Peyer's patch (tissue), 4 donors: ENCODE data around the gene DNMBP. TPM values are rescaled to one million over a fixed set of nuclear protein-coding genes. Genes with fewer than 3 reads are reported as not detected.
"Not testable (repeated sequence)": the region's sequence is repeated elsewhere in the genome, so short reads cannot be mapped to it uniquely, and the experiment has no call there.

ENCODE experiments used
- DNase-seq, 3 donors: peaks; one replicate each; pipeline ENCODE4 v3.0.0-alpha.2; 2017 to 2019
- H3K27ac ChIP-seq, 4 donors: fragments of 200-600 bp; sonication (generic); one replicate each; pipeline ENCODE4 v1.5.1; 2016 to 2019
- H3K27me3 ChIP-seq, 2 donors: fragments of 200-600 bp; sonication (generic); one replicate each; pipeline ENCODE4 v1.5.1; 2019
- H3K36me3 ChIP-seq, 3 donors: fragments of 200-600 bp; sonication (generic); one replicate each; pipeline ENCODE4 v1.5.1; 2016 to 2019
- H3K4me1 ChIP-seq, 4 donors: fragments of 200-600 bp; sonication (generic); one replicate each; pipeline ENCODE4 v1.5.1; 2016 to 2019
- H3K4me3 ChIP-seq, 4 donors: fragments of 200-600 bp; sonication (generic); 1 replicate in 3 of 4; 2 replicates in 1 of 4; pipeline ENCODE4 v1.5.1; 2016 to 2019; ENCODE audit warnings: mild to moderate bottlenecking in 1 of 4
- H3K9me3 ChIP-seq, 4 donors: fragments of 200-600 bp; sonication (generic); one replicate each; pipeline ENCODE4 v1.5.1; 2016 to 2019; ENCODE audit warnings: mild to moderate bottlenecking in 1 of 4
- CTCF ChIP-seq, 6 experiments: fragments of 450-650 bp in 4 of 6; fragments of 200-600 bp in 2 of 6; sonication (generic) in 1 of 6; IDR thresholded peaks; one replicate each; pipeline ENCODE4 v1.5.1; 2017 to 2019; ENCODE audit warnings: antibody characterized with exemption in 6 of 6, mild to moderate bottlenecking in 3 of 6, moderate library complexity in 1 of 6
- POLR2A ChIP-seq, 2 donors: fragments of 450-650 bp; IDR thresholded peaks; one replicate each; pipeline ENCODE4 v1.5.1; 2017; ENCODE audit warnings: antibody characterized with exemption in 2 of 2, mild to moderate bottlenecking in 2 of 2, moderate library complexity in 2 of 2
- total RNA-seq, 4 donors: library from RNA; depleted of rRNA; stranded (reverse); fragments of >200 nt; gene quantifications; one replicate each; pipeline ENCODE4 v1.1.0, GENCODE V29; 2016

The DNMBP gene
- total RNA-seq, 4 donors from 2014 or later: 53.6 to 96.0 (median 69.6) TPM

GRCh38 chr10:99965700-99966099, 44.0 kb downstream of the DNMBP start:
- no peaks in the 10 kb centered on the region for H3K27me3 ChIP-seq
- TF ChIP-seq CTCF (IDR thresholded peaks at IDR 0.05) (no peak), POLR2A (IDR thresholded peaks at IDR 0.05) (no peak)
- no peak overlapping the region for H3K27ac ChIP-seq
- no peaks in the 10 kb centered on the region for H3K9me3 ChIP-seq
- H3K4me1 ChIP-seq: no peaks in the 10 kb centered on the region
- H3K4me3 ChIP-seq: no peak overlapping the region
- DNase-seq: no peak
- peaks cover 0 to 21% (median 0%) of the 10 kb centered on the region in 3 donors for H3K36me3 ChIP-seq

DNA sequence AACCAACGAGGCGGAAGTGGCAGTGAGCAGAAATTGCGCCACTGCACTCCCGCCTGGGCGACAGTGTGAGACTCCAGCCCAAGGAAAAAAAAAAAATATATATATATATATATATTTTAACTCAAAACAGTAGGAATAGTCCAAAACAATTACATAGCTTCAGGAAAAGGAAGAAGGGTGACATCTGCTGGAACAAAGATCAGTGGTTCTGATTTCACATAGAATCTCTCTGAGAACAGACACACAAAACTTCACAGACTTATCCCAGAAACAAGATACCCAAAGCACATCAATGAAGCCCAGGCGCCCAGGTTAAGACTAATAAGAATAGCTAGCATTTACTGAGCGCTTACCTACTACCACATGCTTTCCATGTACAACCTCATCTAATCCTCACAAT, 45.0 kb downstream of the DNMBP start:
- TF ChIP-seq POLR2A (IDR thresholded peaks at IDR 0.05) (no peak), CTCF (IDR thresholded peaks at IDR 0.05) (peak in 2 of 6 experiments; percentile 16 to 24)
- Histone ChIP-seq H3K27ac (no peak overlapping the region), H3K4me3 (no peak overlapping the region), H3K4me1 (no peaks in the 10 kb centered on the region), H3K9me3 (no peaks in the 10 kb centered on the region), H3K36me3 (peaks cover 0 to 21% (median 0%) of the 10 kb centered on the region in 3 donors), H3K27me3 (no peaks in the 10 kb centered on the region)
- no peak for DNase-seq

GRCh38 chr10:99963467-99964165, 46.1 kb downstream of the DNMBP start:
- not testable (repeated sequence) for H3K9me3 ChIP-seq, H3K4me3 ChIP-seq, H3K27ac ChIP-seq, H3K4me1 ChIP-seq, DNase-seq, H3K27me3 ChIP-seq
- H3K36me3 ChIP-seq: peaks cover 0 to 10% (median 0%) of the 10 kb centered on the region in 3 donors

DNA sequence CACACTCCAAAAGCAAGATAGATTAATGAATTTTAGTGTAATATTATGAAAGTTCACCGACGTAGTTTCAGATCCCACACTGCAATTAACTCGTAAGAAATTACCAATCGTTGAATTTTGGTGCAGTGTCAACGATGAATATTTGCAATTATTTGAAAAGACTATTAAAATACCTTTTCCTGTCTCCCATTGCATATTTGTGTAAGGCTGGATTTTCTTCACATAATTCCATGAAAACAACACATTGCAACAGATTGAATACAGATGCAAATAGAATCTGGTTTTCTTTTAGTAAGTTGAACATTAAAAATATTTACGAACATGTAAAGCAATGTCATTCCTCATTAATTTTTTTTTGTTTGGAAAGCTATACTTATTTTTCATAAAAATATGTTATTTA, 50.9 kb downstream of the DNMBP start:
- TF ChIP-seq CTCF (IDR thresholded peaks at IDR 0.05) (no peak), POLR2A (IDR thresholded peaks at IDR 0.05) (no peak)
- DNase-seq: no peak
- no peaks in the 10 kb centered on the region for H3K4me1 ChIP-seq
- H3K36me3 ChIP-seq: peaks cover 0 to 29% (median 0%) of the 10 kb centered on the region in 3 donors
- no peak overlapping the region for H3K4me3 ChIP-seq
- no peak overlapping the region for H3K27ac ChIP-seq
- no peaks in the 10 kb centered on the region for H3K27me3 ChIP-seq
- no peaks in the 10 kb centered on the region for H3K9me3 ChIP-seq

DNA sequence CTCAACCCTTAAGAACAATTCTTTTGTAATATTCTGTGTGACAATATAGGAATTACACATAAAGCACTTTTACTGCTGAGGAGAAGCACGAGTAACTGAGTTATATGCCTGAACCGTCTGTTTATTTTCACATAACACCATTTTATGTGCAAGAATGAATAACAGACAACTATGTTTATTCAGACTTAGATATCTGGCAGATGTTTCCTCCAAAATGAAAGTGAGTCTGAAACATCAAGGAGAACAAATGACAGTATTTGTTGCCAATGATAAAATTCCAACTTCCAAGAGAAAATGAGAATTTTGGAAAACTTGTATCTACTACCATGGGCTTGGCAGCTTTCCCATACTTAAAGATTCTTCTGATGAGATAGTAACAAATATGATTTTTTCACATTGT, 51.4 kb downstream of the DNMBP start:
- H3K27ac ChIP-seq: no peak overlapping the region
- no peaks in the 10 kb centered on the region for H3K9me3 ChIP-seq
- no peaks in the 10 kb centered on the region for H3K4me1 ChIP-seq
- DNase-seq: no peak
- H3K27me3 ChIP-seq: no peaks in the 10 kb centered on the region
- no peak overlapping the region for H3K4me3 ChIP-seq
- peaks cover 0 to 29% (median 0%) of the 10 kb centered on the region in 3 donors for H3K36me3 ChIP-seq
- TF ChIP-seq CTCF (IDR thresholded peaks at IDR 0.05) (no peak), POLR2A (IDR thresholded peaks at IDR 0.05) (no peak)

- DNase-seq, H3K4me1 ChIP-seq, H3K27me3 ChIP-seq, H3K27ac ChIP-seq, H3K4me3 ChIP-seq, H3K9me3 ChIP-seq: not testable (repeated sequence)
- H3K36me3 ChIP-seq: peaks cover 0 to 43% (median 0%) of the 10 kb centered on the region in 3 donors
These were observed 56.2 kb downstream of the DNMBP start for GRCh38 chr10:99953510-99953909.

GRCh38 chr10:99952799-99953198, 56.9 kb downstream of the DNMBP start:
- TF ChIP-seq CTCF (IDR thresholded peaks at IDR 0.05): no peak
- TF ChIP-seq POLR2A (IDR thresholded peaks at IDR 0.05): no peak
- Histone ChIP-seq H3K4me3 (no peak overlapping the region), H3K36me3 (peaks cover 0 to 43% (median 0%) of the 10 kb centered on the region in 3 donors), H3K27ac (no peak overlapping the region), H3K4me1 (no peaks in the 10 kb centered on the region), H3K9me3 (peaks cover 0 to 9% (median 0%) of the 10 kb centered on the region in 4 donors), H3K27me3 (no peaks in the 10 kb centered on the region)
- no peak for DNase-seq

DNA sequence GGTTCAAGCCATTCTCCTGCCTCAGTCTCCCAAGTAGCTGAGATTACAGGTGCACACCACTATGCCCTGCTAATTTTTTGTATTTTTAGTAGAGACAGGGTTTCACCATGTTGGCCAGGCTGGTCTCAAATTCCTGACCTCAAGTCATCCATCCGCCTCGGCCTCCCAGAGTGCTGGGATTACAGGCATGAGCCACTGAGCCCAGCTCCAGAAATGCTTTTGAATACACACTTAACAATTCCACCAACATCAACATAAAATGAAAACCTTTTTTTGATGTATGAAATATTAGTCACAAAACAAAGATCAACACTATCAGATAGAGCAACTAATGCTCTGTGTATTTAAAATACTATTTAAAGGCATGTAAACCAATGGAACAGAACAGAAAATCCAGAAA, 63.7 kb downstream of the DNMBP start:
- H3K36me3 ChIP-seq, H3K27me3 ChIP-seq, H3K4me3 ChIP-seq, DNase-seq, H3K4me1 ChIP-seq, H3K9me3 ChIP-seq: not testable (repeated sequence)
- H3K27ac ChIP-seq: peak overlapping the region in 1 of 4 donors; percentile 0
